SH-SY5Y (cell line): ENCODE results near the gene ARHGEF4.

Experiments
- GATA2 ChIP-seq: IDR thresholded peaks from 2 replicates; pipeline ENCODE4 v1.6.1; 2011; ENCODE audit warnings: mild to moderate bottlenecking, low read depth, low read length
- GATA3 ChIP-seq: IDR thresholded peaks from 2 replicates; pipeline ENCODE4 v1.6.1; 2011; ENCODE audit warnings: low read depth, mild to moderate bottlenecking, low read length, moderate library complexity

Gene ARHGEF4

DNA sequence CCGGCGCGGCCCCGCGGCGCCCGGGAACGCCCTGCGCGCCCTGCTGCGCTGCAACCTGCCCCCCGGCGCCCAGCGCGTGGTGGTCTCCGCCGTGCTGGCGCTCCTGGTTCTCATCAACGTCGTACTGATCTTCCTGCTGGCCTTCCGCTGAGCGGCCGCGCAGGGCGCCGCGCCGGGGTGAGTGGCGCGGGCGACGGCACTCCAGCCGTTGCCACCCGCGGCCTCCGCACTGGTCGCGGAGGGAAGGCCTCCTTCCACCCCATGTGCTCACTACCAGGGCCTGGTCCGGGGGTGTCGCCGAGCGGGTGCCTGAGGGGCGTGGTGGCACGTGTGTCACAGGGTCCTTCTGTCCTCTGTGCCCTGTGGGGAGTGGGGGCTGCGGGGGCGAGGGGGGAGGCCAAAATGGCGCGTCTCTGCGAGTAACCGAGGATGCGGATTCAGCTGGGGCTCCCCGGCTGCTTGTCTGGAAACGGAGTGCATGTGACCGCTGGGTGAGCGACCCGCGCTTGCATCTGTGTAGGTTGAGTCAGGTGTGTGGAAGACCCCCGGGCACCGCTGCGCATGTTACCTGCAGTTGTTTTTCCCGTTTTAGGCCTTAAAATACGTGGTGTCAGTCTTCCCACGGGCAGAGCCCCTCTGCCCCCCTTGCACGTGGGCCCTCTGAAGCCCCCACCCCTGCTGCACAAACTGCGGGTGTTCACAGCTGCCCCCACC is 198.6 kb downstream of the ARHGEF4 start:
- TF ChIP-seq GATA2 (no peak), GATA3 (no peak)

GRCh38 chr2:131035826-131036231 is 199.1 kb downstream of the ARHGEF4 start:
- no peak for TF ChIP-seq GATA2
- TF ChIP-seq GATA3, result no peak

GRCh38 chr2:131036269-131036668 is 199.6 kb downstream of the ARHGEF4 start:
- TF ChIP-seq GATA3, result no peak
- no peak for TF ChIP-seq GATA2

GRCh38 chr2:131036696-131037397 is 200.1 kb downstream of the ARHGEF4 start:
- no peak for TF ChIP-seq GATA3
- TF ChIP-seq GATA2, result no peak

GRCh38 chr2:131037398-131038257 is 200.9 kb downstream of the ARHGEF4 start:
- no peak for TF ChIP-seq GATA3
- TF ChIP-seq GATA2, result no peak

DNA sequence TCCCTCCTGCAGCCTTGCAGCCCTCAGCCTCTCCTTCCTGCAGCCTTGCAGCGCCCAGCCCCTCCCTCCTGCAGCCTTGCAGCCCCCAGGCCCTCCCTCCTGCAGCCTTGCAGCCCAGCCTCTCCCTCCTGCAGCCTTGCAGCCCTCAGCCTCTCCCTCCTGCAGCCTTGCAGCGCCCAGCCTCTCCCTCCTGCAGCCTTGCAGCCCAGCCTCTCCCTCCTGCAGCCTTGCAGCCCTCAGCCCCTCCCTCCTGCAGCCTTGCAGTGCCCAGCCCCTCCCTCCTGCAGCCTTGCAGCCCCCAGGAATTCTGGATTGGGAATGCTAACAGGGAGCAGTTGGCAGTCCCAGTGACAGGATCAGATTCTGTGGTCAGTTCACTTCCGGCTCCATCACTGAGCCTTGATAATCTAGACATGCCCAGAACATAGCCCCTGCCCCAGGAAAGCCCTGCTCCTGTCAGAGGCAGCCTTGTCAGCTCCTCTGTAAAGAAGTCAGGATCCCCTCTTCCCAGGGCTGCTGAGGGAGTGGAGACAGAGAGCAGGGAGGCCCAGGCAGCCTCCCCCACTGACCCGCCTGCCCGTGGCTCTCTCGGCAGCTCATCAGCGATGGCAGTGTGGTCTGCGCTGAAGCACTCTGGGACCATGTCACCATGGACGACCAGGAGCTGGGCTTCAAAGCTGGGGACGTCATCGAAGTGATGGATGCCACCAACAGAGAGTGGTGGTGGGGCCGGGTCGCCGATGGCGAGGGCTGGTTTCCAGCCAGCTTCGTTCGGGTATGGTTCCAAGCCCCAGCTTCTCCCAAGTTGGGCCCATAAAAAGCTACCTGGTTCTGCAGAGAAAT is 201.8 kb downstream of the ARHGEF4 start:
- TF ChIP-seq GATA3, result no peak
- TF ChIP-seq GATA2, result no peak

DNA sequence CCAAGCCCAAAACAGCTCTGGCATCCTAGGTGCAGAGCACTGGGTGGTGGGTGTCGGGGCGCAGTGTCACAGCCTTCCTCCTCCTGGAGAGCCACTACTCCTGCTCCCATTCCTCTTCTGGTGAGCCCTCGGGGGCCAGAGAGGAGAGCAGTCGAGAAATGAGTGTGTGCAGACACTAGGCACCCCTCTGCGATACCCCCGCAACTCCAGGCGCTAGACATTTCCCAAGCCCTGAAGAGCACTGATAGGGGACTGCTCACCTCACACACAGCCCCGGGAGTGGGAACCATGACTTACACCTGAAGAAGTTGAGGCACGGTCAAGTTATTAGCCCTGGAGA is 202.4 kb downstream of the ARHGEF4 start:
- TF ChIP-seq GATA3, result no peak
- TF ChIP-seq GATA2, result no peak

- TF ChIP-seq GATA2 (no peak), GATA3 (no peak)
Observed at GRCh38 chr2:131039535-131039907, 202.8 kb downstream of the ARHGEF4 start.

GRCh38 chr2:131039908-131040660 is 203.4 kb downstream of the ARHGEF4 start:
- TF ChIP-seq GATA2 (no peak), GATA3 (no peak)

DNA sequence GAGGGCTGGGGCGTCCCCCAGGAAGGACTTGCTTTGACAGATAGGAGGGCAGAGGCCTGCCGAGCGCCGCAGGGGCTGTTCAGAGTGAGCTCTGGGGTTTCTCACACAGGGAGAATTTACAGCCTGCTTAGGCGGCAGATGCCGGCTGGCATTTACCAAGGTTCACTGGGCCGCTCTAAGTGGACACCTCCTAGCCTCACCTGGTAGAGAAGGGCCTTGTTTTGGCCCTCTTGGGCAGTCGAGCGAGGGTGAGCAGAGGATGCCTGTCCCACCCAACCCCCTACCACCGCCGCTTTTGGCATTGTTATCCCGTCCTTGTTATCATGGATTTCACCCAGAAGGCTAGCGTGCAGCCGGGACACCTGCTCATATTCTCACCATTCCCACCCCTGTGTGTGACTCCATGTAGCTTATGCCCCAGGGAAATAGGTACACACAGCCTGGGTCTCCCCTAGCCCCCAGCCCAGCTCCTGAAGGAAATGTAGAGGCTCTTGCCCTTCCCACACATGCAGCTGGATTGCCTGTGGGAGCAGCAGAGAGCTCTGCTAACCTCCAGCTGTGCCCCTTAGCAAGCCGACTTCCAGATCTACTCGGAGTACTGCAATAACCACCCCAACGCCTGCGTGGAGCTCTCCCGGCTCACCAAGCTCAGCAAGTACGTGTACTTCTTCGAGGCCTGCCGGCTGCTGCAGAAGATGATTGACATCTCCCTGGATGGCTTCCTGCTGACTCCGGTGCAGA is 204.1 kb downstream of the ARHGEF4 start:
- TF ChIP-seq GATA2, result no peak
- no peak for TF ChIP-seq GATA3

- no peak for TF ChIP-seq GATA3
- TF ChIP-seq GATA2, result no peak
Observed at GRCh38 chr2:131041402-131042147, 204.9 kb downstream of the ARHGEF4 start.

- TF ChIP-seq GATA3 (no peak), GATA2 (no peak)
Observed at GRCh38 chr2:131042148-131042775, 205.5 kb downstream of the ARHGEF4 start.
